GM19328 (cell line): ENCODE data around the gene RTBDN.

Experiments used
- ATAC-seq: cut with Tn5 transposase; IDR thresholded peaks from one replicate; pipeline ENCODE4 v1.9.1; 2021; ENCODE audit warnings: mild to moderate bottlenecking, moderate library complexity; ENCODE audit not compliant: unreplicated experiment

Gene RTBDN

GRCh38 chr19:12793290-12794195, 40.8 kb downstream of the RTBDN start:
- peak; percentile 34 for ATAC-seq

- ATAC-seq: no peak
Observed at GRCh38 chr19:12792853-12793289, 41.5 kb downstream of the RTBDN start.

GRCh38 chr19:12792051-12792852, 42.1 kb downstream of the RTBDN start:
- no peak for ATAC-seq

- peak; percentile 32 for ATAC-seq
Observed at GRCh38 chr19:12791345-12792050, 42.9 kb downstream of the RTBDN start, which contains the start of gene JUNB. TSS of gene JUNB (plus strand) at chr19:12791486. CDS start at chr19:12791772, 286 bp downstream.

GRCh38 chr19:12790628-12791344, 43.6 kb downstream of the RTBDN start:
- no peak for ATAC-seq

- ATAC-seq: peak; percentile 42
Observed at GRCh38 chr19:12789904-12790619, 44.3 kb downstream of the RTBDN start.

GRCh38 chr19:12789098-12789903, 45.1 kb downstream of the RTBDN start:
- ATAC-seq: peak; percentile 0

GRCh38 chr19:12788682-12789097, 45.7 kb downstream of the RTBDN start:
- no peak for ATAC-seq

- ATAC-seq: no peak
Observed at GRCh38 chr19:12788042-12788681, 46.2 kb downstream of the RTBDN start.

GRCh38 chr19:12787458-12787857, 46.9 kb downstream of the RTBDN start:
- no peak for ATAC-seq

- no peak for ATAC-seq
Observed at GRCh38 chr19:12786952-12787351, 47.4 kb downstream of the RTBDN start.

GRCh38 chr19:12786141-12786870, 48.1 kb downstream of the RTBDN start:
- ATAC-seq: no peak

- ATAC-seq: no peak
Observed at GRCh38 chr19:12785431-12786031, 48.8 kb downstream of the RTBDN start.

- ATAC-seq: no peak
Observed at GRCh38 chr19:12784871-12785430, 49.4 kb downstream of the RTBDN start.

- ATAC-seq: no peak
Observed at GRCh38 chr19:12784394-12784870, 49.9 kb downstream of the RTBDN start.

- no peak for ATAC-seq
Observed at GRCh38 chr19:12783849-12784393, 50.5 kb downstream of the RTBDN start.
